Measurements from ENCODE around the gene ASIC2. TPM values are rescaled to one million over a fixed set of nuclear protein-coding genes. Genes with fewer than 3 reads are reported as not detected.

The ASIC2 gene
- total and polyA plus RNA-seq, 3 experiments from 2014 or later: not detected

DNA sequence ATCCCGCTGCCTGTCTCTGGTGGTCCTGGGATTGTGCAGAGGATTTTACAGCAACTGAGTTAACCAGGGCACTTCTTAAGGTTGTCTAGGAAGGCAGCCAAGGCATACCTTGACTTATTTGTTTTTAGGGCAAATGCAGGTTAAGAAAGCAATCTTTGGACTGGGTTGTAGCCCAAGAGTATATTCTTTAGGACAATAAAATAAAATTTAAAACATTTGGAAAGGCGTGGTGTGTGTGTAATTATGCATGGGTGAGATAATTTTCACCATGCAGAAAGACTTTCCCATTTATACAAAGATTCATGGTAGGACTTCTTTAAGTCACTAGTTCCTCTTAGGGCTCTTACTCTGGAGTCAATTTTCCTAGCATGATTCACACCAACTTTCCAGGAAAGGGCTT, 208.3 kb downstream of the ASIC2 start:
- no peaks in the 10 kb centered on the region for H3K27me3 ChIP-seq (ENCODE audit: insufficient read depth, low read length, poor library complexity, severe bottlenecking)
- H3K27ac Mint-ChIP-seq: no peak overlapping the region
- POLR2A ChIA-PET: no interaction called here

DNA sequence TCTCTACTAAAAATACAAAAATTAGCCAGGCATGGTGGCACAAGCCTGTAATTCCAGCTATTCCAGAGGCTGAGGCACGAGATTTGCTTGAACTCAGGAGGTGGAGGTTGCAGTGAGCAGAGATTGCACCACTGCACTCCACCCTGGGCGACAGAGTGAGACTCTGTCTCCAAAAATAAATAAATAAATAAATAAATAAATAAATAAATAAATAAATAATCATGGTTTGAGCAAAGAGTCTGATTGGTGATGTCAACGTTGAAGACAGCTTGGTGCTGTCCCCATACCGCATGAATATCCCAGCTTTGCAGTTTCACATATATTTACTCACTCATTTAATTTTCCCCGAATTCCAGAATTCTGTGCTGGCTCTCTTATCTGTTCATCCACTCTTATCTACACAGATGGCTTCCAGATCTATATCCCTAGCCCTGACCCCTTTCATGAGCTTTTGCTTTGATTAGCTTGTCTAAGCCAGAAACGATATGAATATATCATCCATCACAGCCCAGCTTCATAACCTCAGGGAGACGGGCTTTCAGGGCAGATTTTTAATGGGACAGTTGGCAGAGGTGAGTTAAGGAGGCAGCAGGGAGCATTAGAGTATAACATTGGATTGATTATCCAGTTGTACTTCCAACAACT, 210.4 kb downstream of the ASIC2 start:
- no peaks in the 10 kb centered on the region for H3K36me3 ChIP-seq (ENCODE audit: insufficient read depth, low read length)
- Mint-ChIP-seq H3K36me3 (peaks cover 0 to 1% (median 0%) of the 10 kb centered on the region in 3 donors), H3K4me1 (no peaks in the 10 kb centered on the region), H3K4me3 (no peak overlapping the region), H3K9me3 (no peaks in the 10 kb centered on the region), H3K27ac (no peak overlapping the region), H3K27me3 (peaks cover 16 to 36% of the 10 kb centered on the region in 2 donors)
- H3K4me1 ChIP-seq (ENCODE audit: insufficient read depth, low read length): no peaks in the 10 kb centered on the region
- no peaks in the 10 kb centered on the region for H3K27me3 ChIP-seq (ENCODE audit: insufficient read depth, low read length, poor library complexity, severe bottlenecking)
- ChIA-PET POLR2A (no interaction called here), CTCF (no interaction called here)
- H3K27ac ChIP-seq (ENCODE audit: low read depth, low read length): no peak overlapping the region
- H3K4me3 ChIP-seq (ENCODE audit: low read length): no peak overlapping the region
- no peak for DNase-seq
- no peaks in the 10 kb centered on the region for H3K9me3 ChIP-seq (ENCODE audit: low read length)

More for the DNA sequence above, 208.3 kb downstream of the ASIC2 start:
- Histone ChIP-seq H3K4me3 (ENCODE audit: low read length) (no peak overlapping the region), H3K4me1 (ENCODE audit: insufficient read depth, low read length) (no peaks in the 10 kb centered on the region), H3K36me3 (ENCODE audit: insufficient read depth, low read length) (no peaks in the 10 kb centered on the region), H3K9me3 (ENCODE audit: low read length) (no peaks in the 10 kb centered on the region), H3K27ac (ENCODE audit: low read depth, low read length) (no peak overlapping the region)
- H3K4me3 Mint-ChIP-seq: no peak overlapping the region
- DNase-seq: no peak
- H3K4me1 Mint-ChIP-seq: no peaks in the 10 kb centered on the region
- CTCF ChIA-PET: no interaction called here
- H3K27me3 Mint-ChIP-seq: peaks cover 6 to 28% of the 10 kb centered on the region in 2 donors
- no peaks in the 10 kb centered on the region for H3K9me3 Mint-ChIP-seq
- peaks cover 0 to 1% (median 0%) of the 10 kb centered on the region in 3 donors for H3K36me3 Mint-ChIP-seq

DNA sequence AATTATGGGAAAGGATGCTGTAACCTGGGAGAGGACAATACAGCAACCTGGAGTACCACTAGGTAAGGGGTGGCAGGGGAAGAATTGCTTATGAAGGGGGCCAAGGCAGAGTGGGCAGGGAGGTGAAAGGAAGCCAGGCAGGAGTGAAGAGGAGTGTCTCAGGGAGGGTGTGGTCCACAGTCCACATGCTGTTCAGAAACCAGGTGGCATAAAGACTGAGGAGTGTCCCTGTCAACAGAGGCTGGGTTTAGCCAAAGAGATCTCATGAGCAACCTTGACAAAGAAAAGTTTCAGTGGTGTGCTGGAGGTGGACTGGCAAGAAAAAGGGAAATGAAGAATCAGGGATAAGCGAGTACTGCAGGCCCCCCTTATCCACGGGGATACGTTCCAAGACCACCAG, 213.0 kb downstream of the ASIC2 start:
- Mint-ChIP-seq H3K27ac (no peak overlapping the region), H3K36me3 (peaks cover 0 to 1% (median 0%) of the 10 kb centered on the region in 3 donors), H3K4me3 (no peak overlapping the region), H3K27me3 (peaks cover 18 to 52% of the 10 kb centered on the region in 2 donors), H3K9me3 (no peaks in the 10 kb centered on the region), H3K4me1 (no peaks in the 10 kb centered on the region)
- Histone ChIP-seq H3K36me3 (ENCODE audit: insufficient read depth, low read length) (no peaks in the 10 kb centered on the region), H3K27ac (ENCODE audit: low read depth, low read length) (no peak overlapping the region), H3K4me3 (ENCODE audit: low read length) (no peak overlapping the region), H3K4me1 (ENCODE audit: insufficient read depth, low read length) (no peaks in the 10 kb centered on the region), H3K27me3 (ENCODE audit: insufficient read depth, low read length, poor library complexity, severe bottlenecking) (no peaks in the 10 kb centered on the region), H3K9me3 (ENCODE audit: low read length) (no peaks in the 10 kb centered on the region)
- DNase-seq: no peak
- ChIA-PET CTCF (no interaction called here), POLR2A (no interaction called here)

DNA sequence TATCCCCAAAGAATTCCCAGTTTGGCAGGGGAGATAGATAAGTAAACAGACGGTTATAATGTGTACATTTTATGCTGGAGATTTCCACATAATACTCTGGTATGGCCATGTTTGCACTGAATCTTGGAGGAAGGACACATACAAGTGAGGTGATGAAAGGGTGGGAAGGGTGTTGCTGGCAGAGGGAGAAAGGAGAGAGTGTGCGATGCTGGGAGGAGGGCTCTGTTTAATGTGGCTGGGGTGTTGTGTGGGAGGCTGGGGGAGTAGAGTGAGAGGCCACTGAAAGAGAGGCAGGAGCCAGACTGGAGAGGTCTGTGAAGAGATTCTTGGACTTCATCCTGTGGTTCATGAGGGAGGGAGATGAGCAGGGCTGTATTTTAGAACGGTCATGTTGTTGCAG, 213.9 kb downstream of the ASIC2 start:
- Mint-ChIP-seq H3K36me3 (peaks cover 0 to 1% (median 0%) of the 10 kb centered on the region in 3 donors), H3K27me3 (peaks cover 21 to 57% of the 10 kb centered on the region in 2 donors)
- CTCF ChIA-PET: no interaction called here

DNA sequence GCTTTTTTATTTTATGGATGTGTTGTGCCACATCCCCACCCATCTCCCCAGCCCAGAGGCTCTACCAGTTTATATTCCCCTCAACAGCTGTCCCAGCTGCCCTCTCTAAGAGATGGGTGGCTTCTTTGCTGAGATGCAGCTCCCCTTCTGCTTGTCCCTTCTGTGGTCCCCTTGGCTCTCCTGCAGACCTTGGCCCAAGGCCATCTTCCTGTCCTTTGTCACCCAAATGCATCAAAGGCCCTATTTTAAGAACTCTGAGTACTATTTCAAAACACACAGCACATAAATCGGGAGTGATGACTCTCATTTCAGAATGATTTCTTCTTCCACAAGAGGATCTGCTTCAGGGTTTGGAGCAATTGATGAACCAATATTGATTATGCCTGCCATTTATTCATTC, 216.1 kb downstream of the ASIC2 start:
- H3K4me3 ChIP-seq (ENCODE audit: low read length): no peak overlapping the region
- H3K36me3 ChIP-seq (ENCODE audit: insufficient read depth, low read length): no peaks in the 10 kb centered on the region
- no peak for DNase-seq
- H3K27ac ChIP-seq (ENCODE audit: low read depth, low read length): no peak overlapping the region
- Mint-ChIP-seq H3K4me1 (no peaks in the 10 kb centered on the region), H3K36me3 (peaks cover 0 to 1% (median 0%) of the 10 kb centered on the region in 3 donors), H3K9me3 (no peaks in the 10 kb centered on the region), H3K27ac (no peak overlapping the region), H3K4me3 (no peak overlapping the region), H3K27me3 (peaks cover 22 to 67% of the 10 kb centered on the region in 2 donors)
- H3K4me1 ChIP-seq (ENCODE audit: insufficient read depth, low read length): no peaks in the 10 kb centered on the region
- no peaks in the 10 kb centered on the region for H3K9me3 ChIP-seq (ENCODE audit: low read length)
- H3K27me3 ChIP-seq (ENCODE audit: insufficient read depth, low read length, poor library complexity, severe bottlenecking): no peaks in the 10 kb centered on the region
- POLR2A ChIA-PET: no interaction called here
- CTCF ChIA-PET: no interaction called here

More for the DNA sequence above, 213.9 kb downstream of the ASIC2 start:
- no peaks in the 10 kb centered on the region for H3K4me1 ChIP-seq (ENCODE audit: insufficient read depth, low read length)
- Mint-ChIP-seq H3K27ac (no peak overlapping the region), H3K4me1 (no peaks in the 10 kb centered on the region), H3K9me3 (no peaks in the 10 kb centered on the region), H3K4me3 (no peak overlapping the region)
- no peaks in the 10 kb centered on the region for H3K27me3 ChIP-seq (ENCODE audit: insufficient read depth, low read length, poor library complexity, severe bottlenecking)
- POLR2A ChIA-PET: no interaction called here
- no peaks in the 10 kb centered on the region for H3K36me3 ChIP-seq (ENCODE audit: insufficient read depth, low read length)
- H3K27ac ChIP-seq (ENCODE audit: low read depth, low read length): no peak overlapping the region
- no peak overlapping the region for H3K4me3 ChIP-seq (ENCODE audit: low read length)
- H3K9me3 ChIP-seq (ENCODE audit: low read length): no peaks in the 10 kb centered on the region
- DNase-seq: no peak

DNA sequence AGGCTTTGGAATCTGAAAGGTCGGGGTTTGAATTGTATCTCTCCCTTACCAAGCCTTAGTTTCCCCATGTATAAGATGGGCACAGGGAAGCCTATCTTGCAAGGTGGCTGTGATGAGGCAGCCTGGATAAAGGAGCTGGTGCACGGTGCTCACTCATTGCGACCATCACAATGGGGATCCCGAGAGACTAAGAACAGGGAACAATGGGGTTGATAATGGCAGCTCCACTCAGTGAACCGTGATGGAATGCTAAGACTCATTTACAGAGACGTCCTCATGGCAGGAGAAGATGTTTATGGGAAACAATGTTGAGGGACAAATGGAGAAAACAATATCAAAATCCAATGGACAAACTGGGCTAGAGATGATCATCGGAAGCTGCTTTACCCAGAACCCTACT, 219.7 kb downstream of the ASIC2 start:
- POLR2A ChIA-PET: no interaction called here
- H3K4me3 Mint-ChIP-seq: no peak overlapping the region
- Histone ChIP-seq H3K4me3 (ENCODE audit: low read length) (no peak overlapping the region), H3K36me3 (ENCODE audit: insufficient read depth, low read length) (no peaks in the 10 kb centered on the region), H3K27me3 (ENCODE audit: insufficient read depth, low read length, poor library complexity, severe bottlenecking) (no peaks in the 10 kb centered on the region), H3K4me1 (ENCODE audit: insufficient read depth, low read length) (no peaks in the 10 kb centered on the region), H3K9me3 (ENCODE audit: low read length) (no peaks in the 10 kb centered on the region), H3K27ac (ENCODE audit: low read depth, low read length) (no peak overlapping the region)
- H3K9me3 Mint-ChIP-seq: peaks cover 0 to 5% (median 0%) of the 10 kb centered on the region in 5 donors
- no peaks in the 10 kb centered on the region for H3K4me1 Mint-ChIP-seq
- CTCF ChIA-PET: no interaction called here
- H3K36me3 Mint-ChIP-seq: no peaks in the 10 kb centered on the region
- peaks cover 16 to 53% of the 10 kb centered on the region in 2 donors for H3K27me3 Mint-ChIP-seq
- no peak overlapping the region for H3K27ac Mint-ChIP-seq
- no peak for DNase-seq

DNA sequence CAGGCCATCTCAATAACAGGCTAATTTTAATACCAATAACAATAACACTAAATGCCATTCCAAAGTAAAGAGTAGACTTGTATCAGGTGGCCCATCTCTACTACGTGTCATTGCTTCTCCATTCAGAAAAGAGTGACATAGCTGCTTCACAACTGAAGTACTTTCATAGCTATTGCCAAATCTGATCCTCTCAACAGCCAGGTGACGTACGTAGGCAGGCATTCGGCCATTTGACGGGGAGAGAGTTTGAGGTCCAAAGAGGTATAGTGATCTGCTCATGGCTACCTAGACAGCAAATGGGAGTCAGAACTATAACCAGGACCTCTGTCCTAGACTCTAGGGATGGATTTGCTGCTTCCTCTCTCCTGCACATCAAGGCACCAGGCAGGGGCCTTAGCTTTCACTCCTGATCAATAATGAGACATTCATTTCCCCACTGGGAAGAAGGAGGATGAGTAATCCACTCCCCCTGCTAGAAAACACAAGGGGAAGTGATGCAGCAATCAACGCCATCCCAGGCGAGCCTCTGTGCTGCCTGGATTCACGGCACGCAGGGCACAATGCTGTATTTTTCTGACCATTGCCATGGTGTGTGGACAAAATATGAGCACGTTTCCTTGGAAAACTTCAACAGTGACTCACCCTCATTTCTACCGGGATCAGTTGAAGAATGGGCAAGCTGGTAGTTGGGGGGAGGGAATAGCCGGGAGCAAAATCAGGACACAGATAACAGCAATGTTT, 220.5 kb downstream of the ASIC2 start:
- H3K36me3 Mint-ChIP-seq: no peaks in the 10 kb centered on the region
- H3K4me3 ChIP-seq (ENCODE audit: low read length): no peak overlapping the region
- no peak overlapping the region for H3K4me3 Mint-ChIP-seq
- H3K27me3 Mint-ChIP-seq: peaks cover 19 to 50% of the 10 kb centered on the region in 2 donors
- peak overlapping the region in 1 of 8 donors; percentile 43 for H3K27ac Mint-ChIP-seq
- no peaks in the 10 kb centered on the region for H3K4me1 ChIP-seq (ENCODE audit: insufficient read depth, low read length)
- DNase-seq: no peak
- H3K9me3 Mint-ChIP-seq: peaks cover 0 to 5% (median 0%) of the 10 kb centered on the region in 5 donors
- H3K9me3 ChIP-seq (ENCODE audit: low read length): no peaks in the 10 kb centered on the region
- H3K36me3 ChIP-seq (ENCODE audit: insufficient read depth, low read length): no peaks in the 10 kb centered on the region
- no peaks in the 10 kb centered on the region for H3K4me1 Mint-ChIP-seq
- no peaks in the 10 kb centered on the region for H3K27me3 ChIP-seq (ENCODE audit: insufficient read depth, low read length, poor library complexity, severe bottlenecking)
- no peak overlapping the region for H3K27ac ChIP-seq (ENCODE audit: low read depth, low read length)
- ChIA-PET POLR2A (no interaction called here), CTCF (no interaction called here)

DNA sequence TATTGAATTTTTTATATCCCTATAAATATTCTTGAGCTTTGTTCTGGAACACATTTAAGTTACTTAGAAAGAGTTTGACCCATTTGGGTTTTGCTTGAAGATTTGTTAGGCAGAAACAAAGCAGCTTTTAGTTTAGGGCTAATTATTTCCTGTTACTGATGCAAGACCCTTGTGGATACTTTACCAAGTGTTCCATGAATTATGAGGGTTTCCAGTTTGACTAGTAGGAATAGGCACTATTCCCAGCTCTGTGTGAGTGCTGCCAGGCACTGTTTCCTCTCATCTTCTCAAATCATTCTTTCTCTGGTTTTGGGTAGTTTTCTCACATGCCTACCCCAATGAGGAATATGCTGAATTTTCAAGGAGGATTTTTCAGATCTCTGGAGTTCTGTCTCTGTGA, 221.4 kb downstream of the ASIC2 start:
- CTCF ChIA-PET: no interaction called here

More for the DNA sequence above, 221.4 kb downstream of the ASIC2 start:
- Mint-ChIP-seq H3K27ac (no peak overlapping the region), H3K27me3 (peaks cover 22 to 50% of the 10 kb centered on the region in 2 donors), H3K4me3 (no peak overlapping the region), H3K4me1 (no peaks in the 10 kb centered on the region), H3K9me3 (peaks cover 0 to 5% (median 0%) of the 10 kb centered on the region in 5 donors), H3K36me3 (no peaks in the 10 kb centered on the region)
- DNase-seq: no peak
- Histone ChIP-seq H3K4me1 (ENCODE audit: insufficient read depth, low read length) (no peaks in the 10 kb centered on the region), H3K36me3 (ENCODE audit: insufficient read depth, low read length) (no peaks in the 10 kb centered on the region), H3K4me3 (ENCODE audit: low read length) (no peak overlapping the region), H3K9me3 (ENCODE audit: low read length) (no peaks in the 10 kb centered on the region), H3K27ac (ENCODE audit: low read depth, low read length) (no peak overlapping the region), H3K27me3 (ENCODE audit: insufficient read depth, low read length, poor library complexity, severe bottlenecking) (no peaks in the 10 kb centered on the region)
- POLR2A ChIA-PET: no interaction called here

Data from CD8-positive, alpha-beta memory T cell (primary cell).